NAMALWA (cell line): Measurements from ENCODE around the gene PROM2.

Experiments used
- DNase-seq: peaks from one replicate; pipeline ENCODE4 v3.0.0-alpha.2; 2015; ENCODE audit warnings: low spot score

The PROM2 gene

DNA sequence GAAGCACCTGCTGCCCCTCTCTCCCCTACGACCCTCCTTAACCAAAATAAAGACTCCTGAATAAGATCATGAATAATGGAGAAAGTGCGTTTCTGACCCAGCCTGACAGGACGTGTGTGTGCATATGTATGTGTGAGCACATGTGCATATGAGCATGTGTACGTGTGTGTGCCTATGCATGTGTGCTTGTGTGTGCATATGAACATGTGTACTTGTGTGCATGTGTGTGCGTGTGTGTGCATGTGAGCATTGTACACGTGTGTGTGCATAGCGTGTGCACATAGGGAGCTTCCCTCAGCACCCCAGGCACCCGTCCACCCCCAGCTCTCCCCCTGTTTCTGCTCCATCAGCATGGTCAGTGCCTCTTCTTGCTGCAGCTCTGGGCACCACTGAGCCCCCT is 33.6 kb downstream of the PROM2 start:
- DNase-seq = no peak

DNA sequence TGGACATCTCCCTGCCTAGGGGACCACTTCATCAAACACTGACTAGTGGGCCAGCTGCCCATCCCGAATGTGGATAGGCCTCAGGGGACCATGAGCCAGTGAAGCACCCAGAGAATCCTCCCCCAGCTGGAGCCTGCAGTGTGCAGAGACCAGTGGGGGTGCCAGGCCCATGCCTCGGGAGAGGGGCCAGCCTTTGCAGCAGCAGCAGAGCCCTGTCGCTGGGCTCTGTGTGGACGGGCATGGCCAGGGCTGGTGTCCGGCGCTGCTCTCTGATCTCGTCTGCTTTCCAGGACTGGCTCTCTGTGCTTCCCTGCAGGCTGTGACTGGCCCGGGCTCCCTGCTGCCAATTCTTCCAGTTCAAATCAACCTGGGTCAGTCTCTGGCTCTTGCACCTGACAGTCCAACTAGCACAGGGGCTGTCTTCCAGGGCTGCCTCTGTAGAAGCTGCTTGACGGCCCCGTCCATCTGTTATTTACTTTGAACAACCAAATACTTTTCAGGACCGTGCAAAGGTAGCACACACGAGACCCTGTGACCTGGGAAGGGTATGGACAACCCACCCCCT is 34.3 kb downstream of the PROM2 start:
- no peak for DNase-seq

DNA sequence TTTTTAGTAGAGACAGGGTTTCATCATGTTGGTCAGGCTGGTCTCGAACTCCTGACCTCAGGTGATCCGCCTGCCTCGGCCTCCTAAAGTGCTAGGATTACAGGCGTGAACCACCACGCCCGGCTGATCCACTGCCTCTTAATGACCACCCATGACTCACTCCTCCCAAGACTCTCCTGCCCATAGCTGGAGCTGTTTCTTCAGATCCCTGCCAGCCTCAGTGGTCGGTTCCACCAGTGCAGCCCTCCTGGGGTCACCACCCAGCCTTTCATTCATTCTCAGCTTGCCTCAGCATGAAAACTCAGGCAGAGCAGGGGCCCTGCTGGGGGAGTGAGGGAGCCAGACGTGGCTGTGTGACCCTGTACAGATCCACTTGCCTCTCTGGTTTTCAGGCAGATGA is 35.4 kb downstream of the PROM2 start:
- no peak for DNase-seq

DNA sequence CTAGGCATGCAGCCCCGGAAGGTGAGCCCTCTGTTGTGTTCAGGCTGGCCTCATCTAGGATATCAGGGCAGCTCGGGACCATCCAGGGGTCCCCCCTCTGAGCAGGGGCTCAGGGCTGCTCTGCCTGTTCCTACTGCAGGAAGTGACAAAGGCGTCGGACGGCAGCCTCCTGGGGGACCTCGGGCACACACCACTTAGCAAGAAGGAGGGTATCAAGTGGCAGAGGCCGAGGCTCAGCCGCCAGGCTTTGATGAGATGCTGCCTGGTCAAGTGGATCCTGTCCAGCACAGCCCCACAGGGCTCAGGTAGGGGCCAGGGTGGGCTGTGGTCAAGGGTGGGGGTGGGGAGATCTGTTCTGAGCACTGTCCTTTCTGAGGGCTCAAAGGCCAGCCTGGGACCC is 36.0 kb downstream of the PROM2 start:
- DNase-seq = no peak

DNA sequence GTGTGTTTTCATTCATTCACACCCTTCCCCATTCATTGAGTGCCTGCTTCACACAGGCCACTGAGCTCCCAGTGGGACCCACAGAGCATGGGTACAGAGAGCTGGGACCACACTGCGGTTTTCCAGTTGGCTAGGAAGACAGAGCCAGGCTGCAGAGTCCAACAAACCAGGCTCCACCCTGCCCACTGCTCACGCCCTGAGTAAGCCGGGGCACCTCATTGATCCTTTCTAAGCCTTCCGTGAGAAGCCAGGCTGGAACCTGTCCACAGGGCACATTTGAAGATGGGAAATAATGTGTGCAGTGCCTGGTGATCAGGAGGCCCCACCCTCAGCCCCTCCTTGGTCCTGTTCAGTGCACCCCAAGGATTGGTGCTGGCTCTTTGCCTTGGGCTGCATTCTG is 36.4 kb downstream of the PROM2 start:
- DNase-seq = no peak

DNA sequence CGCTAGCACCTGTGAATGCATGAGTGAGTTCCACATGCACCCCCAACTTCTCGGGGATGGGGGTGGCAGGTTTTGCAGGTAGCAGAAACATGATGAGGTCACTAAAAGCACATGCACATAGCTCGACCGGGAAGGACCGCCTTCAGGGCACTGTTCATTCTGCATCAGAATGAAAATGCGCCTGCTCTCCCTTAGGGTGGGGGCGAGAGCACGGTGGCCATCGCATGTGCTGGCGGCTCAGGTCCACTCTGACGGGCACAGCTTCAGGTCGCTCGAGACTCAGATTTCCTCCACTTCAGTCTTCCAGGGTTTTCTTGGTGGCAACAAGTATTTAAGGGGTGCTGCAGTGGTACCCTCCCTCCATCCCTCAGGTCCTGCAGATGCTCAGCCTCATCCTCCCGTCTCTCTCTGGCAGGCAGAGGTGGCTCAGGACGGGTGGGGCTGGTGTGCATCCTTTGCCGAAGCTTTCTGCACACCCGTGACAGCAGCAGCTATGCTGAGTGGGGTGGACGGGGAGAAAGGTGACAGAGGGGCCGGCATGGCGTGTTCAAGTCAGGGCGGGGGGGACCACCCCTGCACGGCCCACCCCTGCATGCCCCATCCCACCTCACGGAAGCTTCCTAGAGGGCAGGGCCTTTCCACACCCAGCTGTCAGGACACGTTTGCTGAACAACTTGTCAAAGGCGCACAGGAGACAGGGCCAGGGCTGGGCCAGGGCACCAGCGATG is 37.7 kb downstream of the PROM2 start:
- DNase-seq = no peak

DNA sequence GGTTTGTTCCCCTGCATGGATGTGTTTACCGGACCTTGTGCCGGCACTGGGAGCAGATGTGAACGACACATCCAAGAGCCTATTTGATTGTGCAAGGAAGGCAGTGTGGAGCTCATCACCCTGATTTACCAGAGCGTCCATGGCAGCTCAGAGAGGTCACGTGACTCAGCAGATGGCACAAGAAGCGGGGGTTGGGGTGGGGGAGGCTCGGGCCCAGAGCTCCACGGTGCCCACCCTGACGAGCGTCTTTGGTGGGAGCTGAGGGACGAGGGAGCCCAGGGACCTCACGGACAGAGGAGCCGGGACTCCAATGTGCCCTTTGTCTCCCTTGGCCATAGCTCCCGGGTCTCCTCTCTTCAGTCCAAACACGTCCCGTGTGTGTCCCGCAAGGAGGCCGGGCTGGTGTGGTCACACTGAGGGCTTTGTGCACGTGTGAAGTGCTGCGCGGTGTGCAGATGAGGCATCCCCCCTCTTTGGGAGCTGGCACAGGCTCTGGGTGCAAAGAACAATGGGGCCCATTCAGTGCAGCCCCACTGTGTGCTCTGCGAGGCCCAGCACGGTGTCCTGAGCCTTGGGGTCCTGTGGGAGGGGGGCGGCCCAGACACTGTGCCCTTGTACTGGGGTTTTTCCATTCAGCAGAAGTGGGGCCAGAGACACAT is 38.4 kb downstream of the PROM2 start:
- DNase-seq = no peak

DNA sequence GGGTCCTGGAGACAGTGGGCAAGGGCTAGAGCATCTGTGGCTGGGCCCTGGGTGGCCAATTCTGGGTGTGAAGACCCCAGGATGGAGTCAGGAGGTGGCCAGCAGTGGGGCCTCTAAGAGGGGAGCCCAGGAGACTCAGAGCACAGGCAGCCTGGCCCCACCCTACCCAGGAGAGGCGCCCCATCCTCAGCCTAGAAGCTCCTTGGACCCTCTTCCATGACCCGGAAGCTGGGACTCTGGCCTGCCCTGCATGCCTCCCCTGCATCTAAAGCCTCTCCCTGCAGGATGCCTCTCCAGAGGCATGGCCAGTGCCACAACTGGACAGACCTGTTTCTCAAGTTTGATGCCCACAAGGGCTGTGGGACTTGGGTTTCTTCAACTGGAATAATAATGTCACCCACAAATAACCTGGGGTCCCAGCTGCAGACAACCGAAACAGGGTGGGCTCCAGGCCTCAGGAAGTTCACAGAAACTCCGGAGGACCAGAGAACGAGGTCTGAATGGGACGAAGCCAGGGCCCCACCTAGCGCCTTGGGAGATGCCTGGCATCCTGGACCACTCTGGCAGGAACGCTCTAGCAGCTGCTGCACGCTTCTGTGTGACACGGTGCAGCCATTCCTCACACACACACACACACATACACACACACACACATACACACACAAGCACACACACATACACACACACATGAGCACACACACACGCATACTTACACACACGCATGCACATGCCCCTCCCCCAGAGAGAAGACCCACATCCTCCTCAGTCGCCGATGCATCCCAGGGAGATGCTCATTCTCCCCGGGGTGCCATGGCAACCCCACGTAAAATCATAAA is 39.3 kb downstream of the PROM2 start:
- DNase-seq = no peak

DNA sequence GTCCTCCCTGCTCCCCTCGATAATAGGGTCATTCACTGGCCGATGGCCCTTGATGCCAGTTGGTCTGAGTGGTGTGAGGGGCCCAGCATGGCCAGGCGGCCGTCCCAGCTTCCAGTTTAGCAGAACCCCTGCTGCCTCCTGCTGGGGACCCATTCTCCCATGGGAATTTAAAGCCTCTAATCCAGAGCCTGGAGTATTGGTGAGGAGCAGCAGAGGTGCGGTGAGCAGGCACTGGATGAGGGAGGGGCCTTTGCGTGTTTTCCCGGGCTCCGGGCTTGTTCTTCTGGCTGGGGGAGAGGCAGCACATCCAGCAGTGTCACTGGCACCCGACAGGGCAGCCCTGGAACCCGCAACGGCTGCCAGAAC is 40.3 kb downstream of the PROM2 start:
- no peak for DNase-seq

DNA sequence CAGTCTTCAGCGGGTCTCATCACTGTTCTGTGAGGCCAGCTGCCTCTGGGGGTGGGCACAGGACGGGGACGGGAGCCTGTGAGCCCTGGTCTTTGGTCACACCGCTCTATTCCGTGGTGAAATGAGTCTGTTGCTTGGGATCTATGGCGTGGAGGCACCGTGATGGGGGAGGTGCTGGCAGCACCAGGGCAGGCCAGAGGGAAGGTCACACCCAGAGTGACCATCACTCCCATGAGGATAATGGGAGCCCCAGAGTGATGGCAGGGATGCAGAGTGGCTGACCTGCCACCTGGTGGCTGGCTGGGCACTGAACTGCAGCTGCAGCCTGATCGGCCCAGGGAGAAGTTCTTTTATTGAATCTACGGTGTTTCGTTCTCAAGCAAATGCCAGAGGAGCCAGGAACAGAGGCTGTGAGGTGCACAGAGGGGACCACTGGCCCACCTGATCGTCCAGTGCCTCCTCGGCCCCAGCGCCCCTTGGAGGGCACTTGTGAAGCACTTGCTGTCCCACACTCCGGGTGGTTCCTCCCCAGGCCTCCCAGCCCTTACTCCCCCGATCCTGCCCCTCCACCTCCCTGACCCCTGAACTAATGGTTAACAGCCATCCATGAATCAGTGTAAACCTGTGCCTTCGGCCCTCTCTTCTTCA is 40.8 kb downstream of the PROM2 start:
- DNase-seq = peak; percentile 14

DNA sequence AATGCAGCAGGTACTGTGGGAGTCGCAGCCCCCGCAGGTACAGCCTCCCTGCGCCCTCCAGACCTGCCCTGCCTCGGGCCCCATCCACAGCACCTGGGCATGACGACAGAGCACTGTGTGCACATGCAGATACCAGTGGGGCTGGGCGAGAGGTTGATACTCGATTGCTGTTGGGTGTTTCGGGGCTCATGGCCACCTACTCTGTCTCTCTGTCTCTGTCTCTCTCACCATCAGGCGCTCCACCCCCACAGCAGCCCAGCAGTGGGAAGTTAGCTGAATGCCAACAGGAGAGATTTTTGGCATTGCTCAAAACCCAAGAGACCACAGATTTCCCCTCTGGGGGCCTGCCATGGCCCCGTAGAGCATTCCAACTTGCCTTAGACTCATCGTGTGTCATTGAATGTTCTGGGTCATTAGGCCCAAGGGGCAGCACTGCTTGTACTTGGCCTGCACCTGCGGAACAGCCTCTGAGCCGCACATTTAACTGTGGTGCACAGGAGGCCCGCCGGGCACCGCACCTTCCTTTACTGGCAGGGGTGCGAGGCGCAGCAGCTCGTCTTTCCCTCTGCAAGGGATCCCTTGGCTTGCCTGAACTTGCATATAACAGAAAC is 41.7 kb downstream of the PROM2 start:
- no peak for DNase-seq

DNA sequence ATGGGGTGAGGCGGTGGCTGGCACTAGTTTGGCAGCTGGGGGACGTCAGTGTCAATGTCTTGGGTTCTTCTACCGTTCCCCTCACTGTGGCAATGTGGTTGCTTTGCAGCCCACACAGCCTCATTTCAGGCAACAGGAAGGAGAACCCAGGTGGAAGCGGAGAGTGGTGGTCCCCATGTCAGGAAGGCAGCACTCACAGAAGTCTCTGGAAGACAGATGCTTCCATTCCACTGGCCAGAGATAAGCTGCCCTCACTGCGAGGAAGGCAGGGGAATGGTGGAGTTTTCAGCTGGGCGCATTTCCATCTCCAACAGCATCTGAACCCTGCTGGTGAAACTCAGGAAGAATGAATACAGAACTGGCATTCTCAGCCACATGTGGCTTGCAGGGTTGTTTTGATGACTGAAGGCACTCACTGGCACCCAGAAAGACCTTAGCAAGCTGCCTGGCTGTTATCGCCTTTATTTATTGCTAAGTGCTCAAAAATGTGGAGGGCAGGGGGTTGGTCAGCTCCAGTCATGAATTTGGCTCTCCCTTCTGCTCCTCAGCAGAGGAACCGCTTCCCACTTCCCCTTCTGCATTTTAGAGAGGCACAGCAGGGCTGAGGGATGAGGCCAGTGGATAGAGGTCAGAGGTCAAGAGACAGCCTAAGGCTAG is 42.3 kb downstream of the PROM2 start:
- no peak for DNase-seq

DNA sequence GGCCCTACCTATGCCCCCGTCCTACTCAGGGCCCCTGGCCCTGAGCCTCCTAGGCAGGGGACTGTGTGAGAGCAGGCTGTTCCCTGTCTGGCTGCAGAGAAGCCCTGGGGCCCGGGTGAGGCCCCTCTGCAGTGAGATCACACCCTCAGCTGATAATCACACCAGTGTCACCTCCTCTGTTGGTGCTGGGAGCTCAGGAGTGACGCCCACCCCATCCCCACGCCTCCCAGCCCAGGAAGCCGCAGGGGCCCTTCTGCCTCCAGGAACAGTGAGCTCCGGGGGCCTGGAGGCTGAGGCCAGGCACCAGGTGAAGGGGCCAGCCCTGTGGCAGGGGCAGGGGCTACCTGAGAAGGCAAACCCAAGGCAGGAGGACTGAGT is 42.9 kb downstream of the PROM2 start:
- DNase-seq = no peak

DNA sequence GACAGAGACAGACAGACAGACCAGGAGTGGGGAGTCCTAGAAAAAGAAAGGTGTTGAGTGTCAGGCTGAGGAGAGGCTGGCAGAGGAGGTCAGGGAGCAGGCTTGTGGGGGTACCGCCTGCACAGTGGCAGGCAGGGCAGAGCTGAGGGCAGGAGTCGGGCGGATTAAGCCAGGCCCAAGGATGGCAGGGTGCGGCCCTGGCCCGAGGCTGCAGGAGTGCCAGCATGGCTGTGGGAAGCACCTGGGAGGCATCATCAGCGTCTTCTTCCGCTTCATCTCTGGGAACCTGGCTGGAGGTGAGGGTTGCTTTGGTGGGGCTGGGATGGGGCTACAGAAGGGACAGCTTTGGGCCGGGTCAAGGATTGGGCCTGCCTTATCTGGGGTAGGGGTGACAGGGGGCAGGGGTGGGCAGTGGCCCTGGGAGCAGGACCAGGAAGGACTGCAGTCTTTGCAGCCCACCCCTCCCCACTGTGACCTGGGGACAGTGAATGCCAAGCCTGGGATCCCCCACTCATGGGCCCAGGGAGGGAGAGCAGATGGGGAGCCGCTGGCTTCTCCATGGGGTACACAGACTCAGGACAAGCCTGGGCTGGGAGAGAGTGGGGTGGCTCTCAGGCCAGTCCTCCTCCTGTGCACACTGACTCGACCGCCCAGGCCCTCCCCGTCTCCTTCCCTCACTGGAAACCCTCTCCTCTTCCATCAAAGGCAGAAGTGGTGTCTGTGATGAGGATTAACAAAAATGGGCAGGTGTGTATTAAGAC is 43.6 kb downstream of the PROM2 start:
- no peak for DNase-seq

DNA sequence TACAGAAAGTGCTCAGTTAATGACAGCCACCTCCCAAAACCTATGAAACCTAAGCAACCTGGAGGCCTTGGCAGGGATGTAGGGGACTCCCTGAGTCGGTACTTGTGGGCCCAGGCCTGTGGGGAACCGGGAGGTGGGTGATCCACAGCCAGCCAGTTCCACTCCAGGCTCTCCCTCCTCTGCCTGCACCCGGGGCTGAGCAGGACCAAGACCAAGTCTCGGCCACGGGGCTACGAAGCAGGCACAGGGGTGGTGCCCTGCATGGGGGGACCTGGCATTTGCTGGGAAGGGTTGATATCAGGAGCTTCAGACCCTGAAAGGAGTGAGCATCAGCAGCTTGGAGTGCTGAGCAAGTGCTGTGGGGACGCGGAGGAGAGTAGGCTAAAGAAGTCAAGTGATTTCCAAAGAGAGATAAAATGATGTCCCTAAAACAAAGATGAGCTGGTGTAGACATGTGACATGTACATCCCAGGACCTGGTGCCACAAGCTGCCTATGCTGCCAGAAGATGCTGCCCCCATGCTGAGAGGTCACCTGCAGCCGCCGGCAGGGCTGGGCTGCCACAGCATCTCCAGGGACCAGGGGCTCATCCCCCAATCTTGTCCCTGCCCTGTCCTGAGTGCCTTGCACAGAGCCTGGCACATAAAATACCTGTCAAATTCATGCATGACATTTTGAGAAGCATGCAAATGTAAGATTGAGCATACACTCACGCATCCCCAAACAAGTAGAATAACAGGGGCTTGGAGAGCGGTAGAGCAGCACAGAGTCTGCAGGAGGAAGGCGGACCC is 44.4 kb downstream of the PROM2 start:
- no peak for DNase-seq

DNA sequence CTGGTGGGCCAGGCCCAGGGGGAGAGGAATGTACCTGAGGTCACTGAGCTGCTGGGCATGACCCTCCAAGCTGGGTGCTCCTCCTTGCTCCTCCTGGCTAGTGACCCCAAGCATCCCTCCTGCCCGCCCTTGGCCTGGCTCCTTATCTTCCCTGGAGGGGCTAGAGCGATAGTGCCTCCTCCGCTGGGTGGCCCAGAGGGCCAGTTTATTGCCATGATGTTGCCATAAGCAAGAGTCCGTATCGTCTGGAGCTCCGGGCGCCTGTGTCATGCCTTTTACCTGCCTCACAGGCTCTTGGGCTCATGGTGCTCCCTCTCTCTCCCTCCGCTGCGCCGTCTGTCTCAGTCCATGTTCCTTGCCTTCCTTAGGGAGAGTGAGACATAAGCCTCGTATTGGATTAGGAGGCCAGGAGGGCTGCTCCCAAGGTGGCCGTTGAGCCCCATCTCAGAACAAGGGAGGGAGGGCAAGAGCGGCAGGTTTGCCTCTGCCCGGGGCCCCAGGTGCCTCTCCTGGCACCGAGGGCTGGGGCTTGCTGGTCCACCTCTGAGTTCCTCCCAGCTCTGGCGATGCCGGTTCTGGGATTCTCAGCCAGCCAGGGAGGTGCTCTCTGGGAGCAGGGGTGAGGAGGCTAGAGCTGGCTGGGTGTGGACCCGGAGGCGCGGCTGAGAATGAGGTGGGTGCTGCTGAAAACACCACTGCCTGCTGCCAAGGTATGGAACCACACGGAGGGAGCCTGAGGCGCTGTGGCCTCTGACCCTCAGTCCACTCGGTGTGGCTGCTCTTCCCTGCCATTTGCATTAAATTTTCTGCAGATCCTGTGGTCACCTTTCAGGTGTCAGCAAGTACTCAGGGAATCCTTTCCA is 45.5 kb downstream of the PROM2 start:
- DNase-seq = no peak

DNA sequence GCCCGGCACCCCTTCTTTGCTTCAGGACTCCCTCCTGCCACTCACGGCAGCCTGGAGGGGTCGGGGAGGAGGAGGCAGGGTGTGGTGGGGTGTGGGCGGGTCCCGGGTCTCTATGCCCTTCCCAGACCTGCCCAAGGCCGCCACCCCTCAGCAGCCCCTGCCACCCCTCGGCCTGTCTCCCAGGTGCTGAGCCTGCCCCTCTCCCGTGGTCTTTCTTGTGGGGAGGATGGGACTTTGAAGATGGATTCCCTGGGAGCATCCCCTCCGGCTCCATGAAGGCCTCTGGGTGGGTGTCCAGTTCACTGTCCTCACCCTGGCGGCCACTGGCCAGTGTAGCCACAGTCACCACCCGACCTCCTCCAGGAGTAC is 46.1 kb downstream of the PROM2 start:
- no peak for DNase-seq

DNA sequence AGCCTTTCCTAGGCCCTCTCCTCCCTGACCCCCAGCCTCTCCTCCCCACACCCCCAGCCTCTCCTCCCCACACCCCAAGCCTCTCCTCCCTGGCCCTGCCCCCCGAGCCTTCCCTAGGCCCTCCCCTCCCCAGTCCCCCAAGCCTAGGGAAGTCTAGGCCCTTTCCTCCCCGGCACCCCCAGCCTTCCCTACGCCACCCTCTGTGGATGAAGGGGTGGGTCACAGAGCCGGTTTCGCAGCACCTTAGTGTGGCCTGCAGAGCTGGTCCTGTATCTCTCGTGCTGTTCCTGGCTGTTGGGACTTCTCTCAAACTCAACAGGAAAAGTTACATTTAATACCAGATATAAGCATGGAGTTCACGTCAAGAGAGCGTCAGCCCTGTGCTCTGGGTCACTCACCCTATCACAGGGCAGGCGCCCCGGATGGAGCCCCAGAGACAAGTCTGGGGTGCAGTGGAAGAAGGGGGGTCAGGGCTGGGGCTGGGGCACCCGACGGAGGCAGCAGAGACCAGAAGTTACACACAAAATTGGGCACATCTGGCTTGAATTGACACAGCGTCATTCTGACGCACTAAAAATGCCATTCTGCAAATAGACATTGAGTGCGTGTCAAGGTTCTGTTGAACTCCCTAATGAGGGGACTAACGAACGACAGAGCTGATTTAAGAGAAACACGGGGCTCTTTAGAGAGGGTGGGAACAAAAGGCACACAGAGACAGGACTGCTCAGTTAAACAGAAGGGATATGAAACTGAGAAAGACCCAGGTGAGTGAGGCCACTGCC is 46.9 kb downstream of the PROM2 start:
- DNase-seq = no peak
